Measurements from ENCODE around the gene CDH6.

Gene CDH6

DNA sequence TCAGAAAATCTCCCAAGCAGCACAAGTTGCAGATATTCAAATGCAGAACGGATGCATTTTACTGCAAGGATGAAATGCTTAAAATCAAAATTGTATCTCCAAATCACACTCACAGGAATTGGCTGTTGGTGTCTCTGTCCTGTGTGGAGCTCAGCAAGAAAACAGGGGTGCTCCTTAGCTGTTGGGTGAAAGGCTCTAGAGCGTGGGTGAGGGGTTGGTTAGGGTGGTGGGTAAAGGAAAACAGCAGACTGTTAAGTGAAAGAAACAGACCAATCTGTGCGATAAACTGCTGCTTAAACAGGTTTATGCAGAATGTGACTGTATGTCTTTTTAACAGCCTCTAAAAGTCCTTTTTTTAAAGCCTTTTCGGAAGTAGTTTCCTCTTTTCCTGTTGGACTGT is 19.8 kb downstream of the CDH6 start:
- Histone ChIP-seq H4K20me1 (ENCODE audit: low read depth, low read length) (no peaks in the 10 kb centered on the region), H3K9me3 (ENCODE audit: insufficient read depth, low read length) (no peaks in the 10 kb centered on the region), H2AFZ (ENCODE audit: low read depth, low read length, severe bottlenecking) (no peak overlapping the region), H3K27ac (ENCODE audit: low read depth, low read length) (no peak overlapping the region), H3K4me3 (ENCODE audit: insufficient read depth, low read length, poor library complexity, severe bottlenecking) (no peak overlapping the region), H3K27me3 (ENCODE audit: low read length) (no peaks in the 10 kb centered on the region), H3K79me2 (ENCODE audit: insufficient read depth, low read length) (no peaks in the 10 kb centered on the region), H3K4me2 (ENCODE audit: low read depth, low read length, poor library complexity, severe bottlenecking) (no peak overlapping the region), H3K9ac (ENCODE audit: low read length) (no peak overlapping the region), H3K9me2 (replicated peaks; ENCODE audit: insufficient read depth, low read length) (no peaks in the 10 kb centered on the region), H3K36me3 (ENCODE audit: low read length) (no peaks in the 10 kb centered on the region), H3F3A (ENCODE audit: insufficient read depth) (no peaks in the 10 kb centered on the region)
- no peak for TF ChIP-seq EZH2phosphoT487 (conservative IDR thresholded peaks at IDR 0.05; ENCODE audit: low read length)
- TF ChIP-seq, protein P1, sequence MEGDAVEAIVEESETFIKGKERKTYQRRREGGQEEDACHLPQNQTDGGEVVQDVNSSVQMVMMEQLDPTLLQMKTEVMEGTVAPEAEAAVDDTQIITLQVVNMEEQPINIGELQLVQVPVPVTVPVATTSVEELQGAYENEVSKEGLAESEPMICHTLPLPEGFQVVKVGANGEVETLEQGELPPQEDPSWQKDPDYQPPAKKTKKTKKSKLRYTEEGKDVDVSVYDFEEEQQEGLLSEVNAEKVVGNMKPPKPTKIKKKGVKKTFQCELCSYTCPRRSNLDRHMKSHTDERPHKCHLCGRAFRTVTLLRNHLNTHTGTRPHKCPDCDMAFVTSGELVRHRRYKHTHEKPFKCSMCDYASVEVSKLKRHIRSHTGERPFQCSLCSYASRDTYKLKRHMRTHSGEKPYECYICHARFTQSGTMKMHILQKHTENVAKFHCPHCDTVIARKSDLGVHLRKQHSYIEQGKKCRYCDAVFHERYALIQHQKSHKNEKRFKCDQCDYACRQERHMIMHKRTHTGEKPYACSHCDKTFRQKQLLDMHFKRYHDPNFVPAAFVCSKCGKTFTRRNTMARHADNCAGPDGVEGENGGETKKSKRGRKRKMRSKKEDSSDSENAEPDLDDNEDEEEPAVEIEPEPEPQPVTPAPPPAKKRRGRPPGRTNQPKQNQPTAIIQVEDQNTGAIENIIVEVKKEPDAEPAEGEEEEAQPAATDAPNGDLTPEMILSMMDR (IDR thresholded peaks at IDR 0.05; ENCODE audit: insufficient read depth, low read length, poor library complexity, severe bottlenecking), result no peak

DNA sequence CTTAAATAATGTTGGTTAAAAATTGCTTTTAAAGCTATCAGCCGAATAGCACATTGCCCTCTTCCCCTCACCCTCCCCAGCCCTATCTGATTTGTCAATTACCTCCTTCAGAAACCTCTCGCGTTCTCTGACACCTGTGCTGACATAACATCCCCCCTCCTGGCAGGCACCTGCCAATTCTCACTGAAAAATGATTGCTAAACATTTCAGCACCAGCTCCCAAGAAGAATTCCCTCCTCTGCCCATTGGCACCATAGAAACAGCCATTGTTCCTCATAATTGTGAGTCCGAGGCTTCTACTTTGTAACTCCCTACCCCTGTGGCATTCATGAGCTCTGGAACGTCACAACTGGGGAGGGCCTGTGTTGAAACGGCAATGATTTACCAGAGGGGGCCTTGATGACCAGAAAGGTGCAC is 20.2 kb downstream of the CDH6 start:
- H3K9me3 ChIP-seq (ENCODE audit: insufficient read depth, low read length), result no peaks in the 10 kb centered on the region
- H3K79me2 ChIP-seq (ENCODE audit: insufficient read depth, low read length), result no peaks in the 10 kb centered on the region
- H3K27ac ChIP-seq (ENCODE audit: low read depth, low read length), result no peak overlapping the region
- H3K36me3 ChIP-seq (ENCODE audit: low read length), result no peaks in the 10 kb centered on the region
- H3K4me2 ChIP-seq (ENCODE audit: low read depth, low read length, poor library complexity, severe bottlenecking), result no peak overlapping the region
- TF ChIP-seq EZH2phosphoT487 (conservative IDR thresholded peaks at IDR 0.05; ENCODE audit: low read length), result no peak
- TF ChIP-seq, protein P1 (IDR thresholded peaks at IDR 0.05; ENCODE audit: insufficient read depth, low read length, poor library complexity, severe bottlenecking), result no peak
- no peak overlapping the region for H3K9ac ChIP-seq (ENCODE audit: low read length)
- H4K20me1 ChIP-seq (ENCODE audit: low read depth, low read length), result no peaks in the 10 kb centered on the region
- no peaks in the 10 kb centered on the region for H3F3A ChIP-seq (ENCODE audit: insufficient read depth)
- no peak overlapping the region for H2AFZ ChIP-seq (ENCODE audit: low read depth, low read length, severe bottlenecking)
- no peak overlapping the region for H3K4me3 ChIP-seq (ENCODE audit: insufficient read depth, low read length, poor library complexity, severe bottlenecking)
- H3K9me2 ChIP-seq (replicated peaks; ENCODE audit: insufficient read depth, low read length), result no peaks in the 10 kb centered on the region
- H3K27me3 ChIP-seq (ENCODE audit: low read length), result no peaks in the 10 kb centered on the region

DNA sequence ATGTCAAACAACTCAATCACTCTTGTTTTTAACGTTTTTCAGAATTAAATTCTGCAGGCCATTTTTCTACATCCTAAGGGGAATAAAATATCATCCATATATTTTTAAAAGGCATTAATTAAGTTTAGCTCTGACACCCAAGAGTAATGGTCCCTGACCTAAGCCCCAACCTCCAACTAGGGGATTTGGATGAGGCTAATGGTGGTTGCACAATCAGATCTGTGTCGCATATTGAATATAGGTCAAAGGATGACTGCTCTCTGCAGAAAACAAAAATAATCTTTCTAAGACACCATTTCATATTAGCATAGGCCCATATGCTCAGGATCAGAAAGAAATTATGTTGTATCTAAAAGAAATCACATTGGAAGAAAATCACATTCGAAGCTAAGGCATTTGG is 20.7 kb downstream of the CDH6 start:
- Histone ChIP-seq H3F3A (ENCODE audit: insufficient read depth) (no peaks in the 10 kb centered on the region), H3K36me3 (ENCODE audit: low read length) (no peaks in the 10 kb centered on the region), H3K4me2 (ENCODE audit: low read depth, low read length, poor library complexity, severe bottlenecking) (no peak overlapping the region), H2AFZ (ENCODE audit: low read depth, low read length, severe bottlenecking) (no peak overlapping the region), H3K27ac (ENCODE audit: low read depth, low read length) (no peak overlapping the region), H3K9ac (ENCODE audit: low read length) (no peak overlapping the region), H3K4me3 (ENCODE audit: insufficient read depth, low read length, poor library complexity, severe bottlenecking) (no peak overlapping the region), H3K27me3 (ENCODE audit: low read length) (no peaks in the 10 kb centered on the region), H3K9me3 (ENCODE audit: insufficient read depth, low read length) (no peaks in the 10 kb centered on the region), H4K20me1 (ENCODE audit: low read depth, low read length) (no peaks in the 10 kb centered on the region), H3K9me2 (replicated peaks; ENCODE audit: insufficient read depth, low read length) (no peaks in the 10 kb centered on the region), H3K79me2 (ENCODE audit: insufficient read depth, low read length) (no peaks in the 10 kb centered on the region)
- TF ChIP-seq EZH2phosphoT487 (conservative IDR thresholded peaks at IDR 0.05; ENCODE audit: low read length), result no peak
- TF ChIP-seq, protein P1 (IDR thresholded peaks at IDR 0.05; ENCODE audit: insufficient read depth, low read length, poor library complexity, severe bottlenecking), result no peak

All from SU-DHL-6 (cell line).